ENCODE data around the gene GARIN5A. TPM values are rescaled to one million over a fixed set of nuclear protein-coding genes. Genes with fewer than 3 reads are reported as not detected.

Gene GARIN5A
- total RNA-seq, 4 donors from 2014 or later, result 0.55 to 4.2 (median 0.79) TPM; not detected in 1

GRCh38 chr19:50457300-50457699 lies 19.3 kb downstream of the GARIN5A start:
- H3K36me3 ChIP-seq, result no peaks in the 10 kb centered on the region
- in situ Hi-C loops (cut with MboI; ENCODE audit: low pct_ligation_motif_present in 1 of 4, low pct_unique_long_range_greater_than_20kb in 1 of 4, low sequenced_read_pairs in 3 of 4), result loop anchor here in 2 of 4 donors (5.0 to 25.0 kb wide), 2 partner anchors 85 to 95 kb away; partner anchors contain the start of gene NAPSA (in 1 of the 2)
- H3K4me1 ChIP-seq, result no peaks in the 10 kb centered on the region
- intact Hi-C loops (cut with DNase I; ENCODE audit: low total_unique reads), result no loop called here
- TF ChIP-seq POLR2AphosphoS5 (IDR thresholded peaks at IDR 0.05) (no peak), EP300 (IDR thresholded peaks at IDR 0.05; ENCODE audit: low read depth) (no peak), POLR2A (IDR thresholded peaks at IDR 0.05) (no peak)
- TF ChIP-seq, protein P1, sequence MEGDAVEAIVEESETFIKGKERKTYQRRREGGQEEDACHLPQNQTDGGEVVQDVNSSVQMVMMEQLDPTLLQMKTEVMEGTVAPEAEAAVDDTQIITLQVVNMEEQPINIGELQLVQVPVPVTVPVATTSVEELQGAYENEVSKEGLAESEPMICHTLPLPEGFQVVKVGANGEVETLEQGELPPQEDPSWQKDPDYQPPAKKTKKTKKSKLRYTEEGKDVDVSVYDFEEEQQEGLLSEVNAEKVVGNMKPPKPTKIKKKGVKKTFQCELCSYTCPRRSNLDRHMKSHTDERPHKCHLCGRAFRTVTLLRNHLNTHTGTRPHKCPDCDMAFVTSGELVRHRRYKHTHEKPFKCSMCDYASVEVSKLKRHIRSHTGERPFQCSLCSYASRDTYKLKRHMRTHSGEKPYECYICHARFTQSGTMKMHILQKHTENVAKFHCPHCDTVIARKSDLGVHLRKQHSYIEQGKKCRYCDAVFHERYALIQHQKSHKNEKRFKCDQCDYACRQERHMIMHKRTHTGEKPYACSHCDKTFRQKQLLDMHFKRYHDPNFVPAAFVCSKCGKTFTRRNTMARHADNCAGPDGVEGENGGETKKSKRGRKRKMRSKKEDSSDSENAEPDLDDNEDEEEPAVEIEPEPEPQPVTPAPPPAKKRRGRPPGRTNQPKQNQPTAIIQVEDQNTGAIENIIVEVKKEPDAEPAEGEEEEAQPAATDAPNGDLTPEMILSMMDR (IDR thresholded peaks at IDR 0.05), result no peak
- H3K9me3 ChIP-seq, result no peaks in the 10 kb centered on the region
- H3K27me3 ChIP-seq, result peaks cover 25% of the 10 kb centered on the region
- H3K4me3 ChIP-seq, result no peak overlapping the region
- no peak overlapping the region for H3K27ac ChIP-seq
- 89% methylated on average over 5 of the region's 5 CpGs; no CpG with 5 or more reads in 1 of the 2 donors for WGBS, 2 donors (ENCODE audit: low coverage in 1 of 2)
- DNase-seq, result no peak

DNA sequence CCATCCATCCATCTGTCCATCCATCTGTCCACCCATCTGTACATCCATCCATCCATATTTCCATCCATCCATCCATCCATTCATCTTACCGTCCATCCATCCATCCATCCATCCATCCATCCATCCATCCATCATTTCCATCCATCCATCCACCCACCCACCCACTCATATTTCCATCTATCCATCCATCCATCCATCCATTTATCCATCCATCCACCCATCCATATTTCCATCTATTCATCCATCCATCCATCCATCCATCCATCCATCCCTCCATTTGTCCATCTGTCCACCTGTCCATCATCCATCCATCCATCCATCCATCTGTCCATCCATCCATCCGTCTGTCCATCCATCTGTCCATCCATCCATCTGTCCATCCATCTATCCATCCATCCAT lies 20.7 kb downstream of the GARIN5A start:
- peaks cover 26% of the 10 kb centered on the region for H3K27me3 ChIP-seq
- no peaks in the 10 kb centered on the region for H3K36me3 ChIP-seq
- no peaks in the 10 kb centered on the region for H3K4me1 ChIP-seq
- H3K9me3 ChIP-seq, result no peaks in the 10 kb centered on the region
- TF ChIP-seq, protein P1 (IDR thresholded peaks at IDR 0.05), result no peak
- TF ChIP-seq EP300 (IDR thresholded peaks at IDR 0.05; ENCODE audit: low read depth), result no peak
- no peak for TF ChIP-seq POLR2AphosphoS5 (IDR thresholded peaks at IDR 0.05)
- no peak for TF ChIP-seq POLR2A (IDR thresholded peaks at IDR 0.05)
- H3K4me3 ChIP-seq, result no peak overlapping the region
- 66 to 69% methylated on average over 2 of the region's 2 CpGs for WGBS, 2 donors (ENCODE audit: low coverage in 1 of 2)
- in situ Hi-C loops (cut with MboI; ENCODE audit: low pct_ligation_motif_present in 1 of 4, low pct_unique_long_range_greater_than_20kb in 1 of 4, low sequenced_read_pairs in 3 of 4) (loop anchor here in 2 of 4 donors (5.0 to 25.0 kb wide), 2 partner anchors 84 to 94 kb away; partner anchors contain the start of gene NAPSA (in 1 of the 2)), intact Hi-C loops (cut with DNase I; ENCODE audit: low total_unique reads) (no loop called here)
- H3K27ac ChIP-seq, result no peak overlapping the region
- DNase-seq, result no peak

DNA sequence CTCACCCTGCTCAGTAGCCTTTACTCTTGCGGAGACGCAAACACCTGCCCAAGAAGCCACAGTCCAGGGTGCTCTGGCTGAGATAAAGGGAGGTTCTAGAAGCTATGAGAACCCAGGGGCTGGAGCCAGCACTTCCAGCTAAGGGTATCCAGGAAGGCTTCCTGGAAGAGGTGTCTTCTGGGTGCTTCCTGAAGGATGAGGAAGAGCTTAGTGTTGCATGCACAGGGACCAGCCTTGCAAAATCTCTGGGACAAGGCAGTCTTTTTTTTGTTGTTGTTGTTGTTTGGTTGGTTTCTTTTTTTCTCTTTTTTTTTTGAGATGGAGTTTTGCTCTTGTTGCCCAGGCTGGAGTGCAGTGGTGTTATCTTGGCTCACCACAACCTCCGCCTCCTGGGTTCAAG lies 23.4 kb downstream of the GARIN5A start:
- in situ Hi-C loops (cut with MboI; ENCODE audit: low pct_ligation_motif_present in 1 of 4, low pct_unique_long_range_greater_than_20kb in 1 of 4, low sequenced_read_pairs in 3 of 4) (loop anchor here in 1 of 4 donors (25.0 kb wide), 1 partner anchor 91 kb away; the partner anchor contains the start of gene NAPSA), intact Hi-C loops (cut with DNase I; ENCODE audit: low total_unique reads) (no loop called here)

GRCh38 chr19:50451223-50451534 lies 25.5 kb downstream of the GARIN5A start:
- no peak for DNase-seq

More for the DNA sequence above, 23.4 kb downstream of the GARIN5A start:
- 98% methylated on average over 3 of the region's 3 CpGs; no CpG with 5 or more reads in 1 of the 2 donors for WGBS, 2 donors (ENCODE audit: low coverage in 1 of 2)
- no peak for DNase-seq
- TF ChIP-seq EP300 (IDR thresholded peaks at IDR 0.05; ENCODE audit: low read depth) (no peak), POLR2A (IDR thresholded peaks at IDR 0.05) (no peak), POLR2AphosphoS5 (IDR thresholded peaks at IDR 0.05) (no peak)
- TF ChIP-seq, protein P1 (IDR thresholded peaks at IDR 0.05), result no peak
- Histone ChIP-seq H3K27me3 (peaks cover 26% of the 10 kb centered on the region), H3K27ac (no peak overlapping the region), H3K4me1 (no peaks in the 10 kb centered on the region), H3K9me3 (no peaks in the 10 kb centered on the region), H3K36me3 (no peaks in the 10 kb centered on the region), H3K4me3 (no peak overlapping the region)

More at GRCh38 chr19:50451223-50451534, 25.5 kb downstream of the GARIN5A start:
- H3K36me3 ChIP-seq, result no peaks in the 10 kb centered on the region
- H3K27ac ChIP-seq, result no peak overlapping the region
- no peak overlapping the region for H3K4me3 ChIP-seq
- intact Hi-C loops (cut with DNase I; ENCODE audit: low total_unique reads), result no loop called here
- peaks cover 14% of the 10 kb centered on the region for H3K27me3 ChIP-seq
- in situ Hi-C loops (cut with MboI; ENCODE audit: low pct_ligation_motif_present in 1 of 4, low pct_unique_long_range_greater_than_20kb in 1 of 4, low sequenced_read_pairs in 3 of 4), result loop anchor here in 1 of 4 donors (25.0 kb wide), 1 partner anchor 89 kb away; the partner anchor contains the start of gene NAPSA
- TF ChIP-seq, protein P1 (IDR thresholded peaks at IDR 0.05), result no peak
- TF ChIP-seq POLR2A (IDR thresholded peaks at IDR 0.05) (no peak), EP300 (IDR thresholded peaks at IDR 0.05; ENCODE audit: low read depth) (no peak), POLR2AphosphoS5 (IDR thresholded peaks at IDR 0.05) (no peak)
- 49 to 58% methylated on average over 5 to 13 of the region's 13 CpGs for WGBS, 2 donors (ENCODE audit: low coverage in 1 of 2)
- no peaks in the 10 kb centered on the region for H3K9me3 ChIP-seq
- no peaks in the 10 kb centered on the region for H3K4me1 ChIP-seq
